HL-60 (cell line): ENCODE results near the gene KLF5.
A peak's percentile ranks its signal among the peaks of the same experiment; 100 is the strongest.

Experiments
- DNase-seq, 2 experiments: peaks; one replicate each; pipeline ENCODE4 v3.0.0-alpha.2; 2010 to 2020; ENCODE audit warnings: low read depth in 1 of 2, low spot score in 1 of 2
- H3K27ac ChIP-seq: fragments of 250-450 bp; sonication (Bioruptor Pico); replicated peaks from 2 replicates; pipeline ENCODE4 v1.5.1; 2020; ENCODE audit warnings: mild to moderate bottlenecking, moderate library complexity
- H3K27me3 ChIP-seq: fragments of 250-450 bp; sonication (Bioruptor Pico); 2 replicates; pipeline ENCODE4 v1.5.1; 2021; ENCODE audit warnings: mild to moderate bottlenecking, moderate library complexity; ENCODE audit not compliant: insufficient read depth, poor library complexity, severe bottlenecking
- H3K4me3 ChIP-seq: replicated peaks from 2 replicates; pipeline ENCODE4 v1.5.1; 2011; ENCODE audit warnings: mild to moderate bottlenecking, control low read depth, low read length; ENCODE audit not compliant: insufficient read depth
- CTCF ChIP-seq: IDR thresholded peaks from one replicate; pipeline ENCODE4 v1.5.1; 2011; ENCODE audit warnings: low read length, control low read depth, inconsistent platforms; ENCODE audit not compliant: insufficient read depth
- GABPA ChIP-seq: IDR thresholded peaks from 2 replicates; pipeline ENCODE4 v1.6.1; 2012; ENCODE audit warnings: low read depth
- POLR2AphosphoS5 ChIP-seq: IDR thresholded peaks from 2 replicates; pipeline ENCODE4 v1.6.1; 2012; ENCODE audit warnings: low read depth
- REST ChIP-seq: IDR thresholded peaks from 2 replicates; pipeline ENCODE4 v1.6.1; 2012; ENCODE audit warnings: low read depth; ENCODE audit not compliant: insufficient replicate concordance
- SPI1 ChIP-seq: IDR thresholded peaks from 2 replicates; pipeline ENCODE4 v1.6.1; 2012; ENCODE audit warnings: low read depth, mild to moderate bottlenecking, borderline replicate concordance

Gene KLF5

GRCh38 chr13:73072239-73072900, 13.6 kb downstream of the KLF5 start:
- H3K27me3 ChIP-seq, result no peaks in the 10 kb centered on the region
- no peak overlapping the region for H3K27ac ChIP-seq
- TF ChIP-seq SPI1, result no peak
- no peak for TF ChIP-seq POLR2AphosphoS5
- no peak for TF ChIP-seq REST
- no peak for TF ChIP-seq GABPA
- DNase-seq, result no peak
- no peak overlapping the region for H3K4me3 ChIP-seq

GRCh38 chr13:73073050-73073449, 14.2 kb downstream of the KLF5 start:
- no peaks in the 10 kb centered on the region for H3K27me3 ChIP-seq
- TF ChIP-seq CTCF (no peak), REST (no peak), SPI1 (no peak), GABPA (no peak), POLR2AphosphoS5 (no peak)
- no peak overlapping the region for H3K27ac ChIP-seq
- no peak overlapping the region for H3K4me3 ChIP-seq
- no peak for DNase-seq

GRCh38 chr13:73074014-73074413, 15.2 kb downstream of the KLF5 start:
- no peak for TF ChIP-seq REST
- no peak; the same call in 1 of the 2 replicates for TF ChIP-seq SPI1
- no peak for TF ChIP-seq POLR2AphosphoS5
- TF ChIP-seq CTCF, result no peak
- no peak for TF ChIP-seq GABPA

More at GRCh38 chr13:73074014-73074413, 15.2 kb downstream of the KLF5 start:
- Histone ChIP-seq H3K27ac (no peak overlapping the region), H3K4me3 (no peak overlapping the region), H3K27me3 (no peaks in the 10 kb centered on the region)
- peak in 1 of 2 experiments; percentile 23 for DNase-seq
